Effector memory CD4-positive, alpha-beta T cell (primary cell): ENCODE data around the gene UNC5A.

Experiments
- DNase-seq, 3 donors: peaks; one replicate each; pipeline ENCODE4 v3.0.0-alpha.2; 2020
- H3K27ac ChIP-seq: 2 replicates; pipeline ENCODE4 v1.7.0; 2013; ENCODE audit warnings: mild to moderate bottlenecking, low read length, moderate library complexity; ENCODE audit not compliant: insufficient read depth, poor library complexity, severe bottlenecking
- H3K27me3 ChIP-seq: replicated peaks from 2 replicates; pipeline ENCODE4 v1.7.0; 2013; ENCODE audit warnings: mild to moderate bottlenecking, low read length; ENCODE audit not compliant: insufficient read depth, control insufficient read depth, poor library complexity, severe bottlenecking
- H3K36me3 ChIP-seq: 2 replicates; pipeline ENCODE4 v1.7.0; 2013; ENCODE audit warnings: mild to moderate bottlenecking, low read length, moderate library complexity; ENCODE audit not compliant: control insufficient read depth, insufficient read depth
- H3K4me1 ChIP-seq: 2 replicates; pipeline ENCODE4 v1.7.0; 2013; ENCODE audit warnings: low read length, mild to moderate bottlenecking; ENCODE audit not compliant: control insufficient read depth, insufficient read depth, poor library complexity, severe bottlenecking
- H3K4me3 ChIP-seq: 2 replicates; pipeline ENCODE4 v1.7.0; 2013; ENCODE audit warnings: low read length, low read depth, mild to moderate bottlenecking; ENCODE audit not compliant: insufficient read depth, poor library complexity, severe bottlenecking
- H3K9me3 ChIP-seq: 2 replicates; pipeline ENCODE4 v1.7.0; 2013; ENCODE audit warnings: mild to moderate bottlenecking, low read length, moderate library complexity; ENCODE audit not compliant: control insufficient read depth

UNC5A gene

GRCh38 chr5:176800024-176800423 lies 10.3 kb upstream of the UNC5A start:
- H3K27me3 ChIP-seq = no peaks in the 10 kb centered on the region
- H3K36me3 ChIP-seq = no peaks in the 10 kb centered on the region
- H3K4me1 ChIP-seq = no peaks in the 10 kb centered on the region
- H3K9me3 ChIP-seq = no peaks in the 10 kb centered on the region
- no peak overlapping the region for H3K4me3 ChIP-seq
- H3K27ac ChIP-seq = no peak overlapping the region
- no peak for DNase-seq

DNA sequence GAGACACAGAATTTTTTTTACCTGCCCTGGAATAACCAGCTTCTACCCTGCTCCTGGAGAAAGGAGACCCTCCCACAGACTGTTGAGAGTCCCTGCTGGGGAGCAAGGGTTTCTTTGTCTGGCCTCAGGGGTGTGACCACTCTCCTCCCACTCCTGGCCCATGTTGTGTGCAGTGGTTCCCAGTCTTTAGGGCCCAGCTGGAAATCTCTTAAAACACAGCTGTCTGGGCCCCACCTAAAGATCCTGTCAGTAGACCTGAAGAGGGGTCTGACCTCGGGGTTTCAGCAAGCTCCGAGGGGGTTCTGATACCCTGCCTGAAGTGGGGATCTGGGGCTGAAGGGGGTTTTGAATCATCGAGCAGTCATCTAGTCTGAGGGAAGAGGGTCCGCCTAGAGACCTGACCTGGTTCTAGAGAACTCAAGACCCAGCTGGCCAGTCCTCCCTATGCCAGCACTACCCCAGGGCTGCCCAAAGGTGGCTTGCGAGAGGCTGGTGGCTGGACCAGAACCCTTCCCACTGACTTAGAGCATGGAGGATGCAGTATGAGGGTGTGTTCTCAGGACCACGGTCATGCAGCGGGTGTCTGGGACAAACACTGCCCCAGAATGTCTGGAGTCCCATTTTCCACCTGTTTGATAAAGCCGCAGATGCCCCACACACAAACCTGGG lies 8.1 kb upstream of the UNC5A start:
- Histone ChIP-seq H3K36me3 (no peaks in the 10 kb centered on the region), H3K27ac (no peak overlapping the region), H3K4me1 (no peaks in the 10 kb centered on the region), H3K9me3 (no peaks in the 10 kb centered on the region), H3K4me3 (no peak overlapping the region), H3K27me3 (no peaks in the 10 kb centered on the region)
- DNase-seq = no peak

GRCh38 chr5:176803068-176803942 lies 7.1 kb upstream of the UNC5A start:
- no peak overlapping the region for H3K27ac ChIP-seq
- H3K4me3 ChIP-seq = no peak overlapping the region
- no peaks in the 10 kb centered on the region for H3K27me3 ChIP-seq
- H3K4me1 ChIP-seq = no peaks in the 10 kb centered on the region
- DNase-seq = no peak
- no peaks in the 10 kb centered on the region for H3K9me3 ChIP-seq
- no peaks in the 10 kb centered on the region for H3K36me3 ChIP-seq

DNA sequence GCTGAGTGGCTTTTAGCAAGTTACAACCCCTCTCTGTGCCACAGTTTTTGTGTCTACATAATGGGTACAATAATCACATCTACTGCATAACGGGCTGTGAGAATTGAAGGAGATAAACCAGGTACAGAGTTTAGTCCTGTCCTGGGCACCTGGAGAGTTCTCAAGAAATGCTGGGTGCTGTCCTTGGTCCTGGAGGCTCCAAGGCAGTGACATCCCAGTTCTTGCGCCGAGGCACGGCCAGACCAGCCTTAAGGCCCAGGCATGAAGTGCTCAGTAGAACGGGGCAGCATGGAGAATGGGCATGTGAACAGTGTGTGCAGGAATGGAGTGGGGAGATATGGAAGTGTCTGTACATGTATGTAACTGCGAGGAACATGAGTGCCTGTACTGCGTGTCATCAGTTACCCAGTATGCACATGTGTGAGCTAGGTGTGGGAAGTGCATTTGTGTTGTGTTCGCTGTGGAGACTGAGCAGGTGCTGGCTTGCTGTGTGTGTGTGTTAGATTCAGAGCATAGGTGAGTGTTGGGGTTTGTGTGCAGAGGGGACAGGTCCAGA lies 6.3 kb upstream of the UNC5A start:
- H3K4me3 ChIP-seq = no peak overlapping the region
- no peaks in the 10 kb centered on the region for H3K27me3 ChIP-seq
- no peak for DNase-seq
- no peaks in the 10 kb centered on the region for H3K4me1 ChIP-seq
- no peaks in the 10 kb centered on the region for H3K9me3 ChIP-seq
- H3K27ac ChIP-seq = no peak overlapping the region
- H3K36me3 ChIP-seq = no peaks in the 10 kb centered on the region

- peaks cover 15% of the 10 kb centered on the region for H3K27me3 ChIP-seq
- no peaks in the 10 kb centered on the region for H3K9me3 ChIP-seq
- H3K36me3 ChIP-seq = no peaks in the 10 kb centered on the region
- no peak for DNase-seq
- peaks cover 10% of the 10 kb centered on the region for H3K4me1 ChIP-seq
- no peak overlapping the region for H3K4me3 ChIP-seq
- no peak overlapping the region for H3K27ac ChIP-seq
These were observed 4.2 kb upstream of the UNC5A start for GRCh38 chr5:176806137-176806536.

- DNase-seq = no peak
- Histone ChIP-seq H3K9me3 (no peaks in the 10 kb centered on the region), H3K27me3 (peaks cover 36% of the 10 kb centered on the region), H3K4me1 (peaks cover 14% of the 10 kb centered on the region), H3K27ac (no peak overlapping the region), H3K4me3 (peak overlapping the region; percentile 25), H3K36me3 (no peaks in the 10 kb centered on the region)
These were observed 747 bp upstream of the UNC5A start for GRCh38 chr5:176809544-176810080.

GRCh38 chr5:176810687-176811501 lies 535 bp downstream of the UNC5A start:
- no peak for DNase-seq
- Histone ChIP-seq H3K36me3 (no peaks in the 10 kb centered on the region), H3K27me3 (peaks cover 36% of the 10 kb centered on the region), H3K27ac (no peak overlapping the region), H3K9me3 (no peaks in the 10 kb centered on the region), H3K4me3 (peak overlapping the region; percentile 49), H3K4me1 (peaks cover 14% of the 10 kb centered on the region)

GRCh38 chr5:176812269-176813259 lies 2.2 kb downstream of the UNC5A start:
- DNase-seq = no peak
- Histone ChIP-seq H3K36me3 (no peaks in the 10 kb centered on the region), H3K27me3 (peaks cover 42% of the 10 kb centered on the region)

More at GRCh38 chr5:176812269-176813259, 2.2 kb downstream of the UNC5A start:
- Histone ChIP-seq H3K4me1 (peaks cover 14% of the 10 kb centered on the region), H3K27ac (no peak overlapping the region), H3K4me3 (no peak overlapping the region), H3K9me3 (no peaks in the 10 kb centered on the region)
